HG03439 (cell line): ENCODE results near the gene HLA-DQA2.
"Not testable (repeated sequence)": the region's sequence is repeated elsewhere in the genome, so short reads cannot be mapped to it uniquely, and the experiment has no call there.

Experiments used
- ATAC-seq: cut with Tn5 transposase; IDR thresholded peaks from one replicate; pipeline ENCODE4 v1.9.1; 2021; ENCODE audit warnings: mild to moderate bottlenecking, moderate library complexity; ENCODE audit not compliant: unreplicated experiment

Gene HLA-DQA2

DNA sequence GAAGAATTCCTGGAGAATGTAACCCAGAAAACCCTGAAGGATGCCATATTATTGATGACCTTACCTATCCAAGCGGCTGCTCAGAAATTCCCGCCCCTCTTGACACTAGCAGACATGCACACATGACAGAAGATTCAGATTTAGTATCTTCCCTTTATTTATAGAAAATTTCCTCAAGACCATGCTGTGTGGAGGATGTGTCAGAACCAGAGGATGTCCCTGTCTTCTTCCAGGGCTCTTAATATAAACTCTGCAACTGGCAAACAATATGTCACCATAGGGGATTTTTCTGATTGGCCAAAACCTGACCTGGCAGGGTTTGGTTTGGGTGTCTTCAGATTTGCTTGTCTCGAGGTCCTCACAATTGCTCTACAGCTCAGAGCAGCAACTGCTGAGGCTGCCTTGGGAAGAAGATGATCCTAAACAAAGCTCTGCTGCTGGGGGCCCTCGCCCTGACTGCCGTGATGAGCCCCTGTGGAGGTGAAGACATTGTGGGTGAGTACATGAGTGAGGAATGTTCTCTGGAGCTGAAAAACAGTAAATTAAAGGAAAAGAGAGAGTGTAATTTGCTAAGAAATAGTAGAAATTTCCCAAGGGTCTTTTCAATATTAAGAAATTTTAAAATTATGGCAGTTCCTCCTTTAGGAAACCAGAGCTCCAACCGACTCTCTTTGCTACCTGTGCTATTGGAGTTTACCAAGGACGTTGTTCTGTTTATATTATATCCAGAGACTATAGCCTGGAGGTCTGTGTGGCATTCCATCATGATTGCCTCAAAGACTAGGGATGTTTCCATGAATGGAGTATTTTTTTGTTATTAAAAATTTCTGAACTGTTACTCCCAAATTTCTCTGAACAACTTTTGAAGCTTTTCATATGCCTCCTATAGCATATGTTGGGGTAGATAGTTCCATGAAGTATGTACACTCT, at the start of gene HLA-DQA2:
Gene HLA-DQA2, plus strand, starts transcription at position 361 of the 930 bp plus-strand sequence. Its CDS starts 53 bp downstream, at position 414.
- ATAC-seq = no peak

DNA sequence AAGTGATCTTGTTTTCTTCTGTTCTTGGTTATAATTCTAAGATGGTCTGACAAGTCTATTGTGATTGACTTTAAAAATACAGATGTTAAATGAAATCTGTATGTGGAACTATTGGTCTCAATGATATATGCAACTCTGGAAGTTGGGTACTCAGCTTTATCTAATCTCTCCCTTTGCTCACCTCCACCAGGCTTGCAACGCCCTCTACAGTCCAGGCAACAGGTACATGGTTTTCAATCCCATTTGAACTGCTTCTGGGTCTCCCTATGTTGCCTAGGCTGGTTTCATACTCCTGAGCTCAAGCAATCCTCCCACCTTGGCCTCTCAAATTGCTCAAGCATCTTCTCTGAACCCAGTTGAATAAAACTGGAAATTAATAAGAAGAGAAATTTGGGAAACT, 49.2 kb upstream of the HLA-DQA2 start:
- no peak for ATAC-seq

DNA sequence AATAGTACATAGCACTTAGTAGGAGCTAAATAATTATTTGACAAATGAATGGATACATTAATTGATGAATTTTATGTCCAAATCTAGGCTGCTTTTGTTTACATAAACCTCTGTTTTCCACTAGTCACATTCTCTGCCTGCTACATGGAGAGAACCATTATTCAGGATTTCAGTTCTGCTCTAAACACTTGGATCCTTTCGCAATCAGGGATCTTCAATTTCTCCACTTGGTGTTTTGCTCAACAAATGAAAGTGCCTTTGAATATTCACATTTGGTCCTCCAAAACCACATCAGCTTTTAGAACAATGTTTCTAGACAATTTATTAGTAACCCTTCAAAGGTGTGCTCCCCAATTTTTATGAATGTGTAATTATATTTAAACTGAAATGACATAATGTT, 44.2 kb upstream of the HLA-DQA2 start:
- no peak for ATAC-seq

DNA sequence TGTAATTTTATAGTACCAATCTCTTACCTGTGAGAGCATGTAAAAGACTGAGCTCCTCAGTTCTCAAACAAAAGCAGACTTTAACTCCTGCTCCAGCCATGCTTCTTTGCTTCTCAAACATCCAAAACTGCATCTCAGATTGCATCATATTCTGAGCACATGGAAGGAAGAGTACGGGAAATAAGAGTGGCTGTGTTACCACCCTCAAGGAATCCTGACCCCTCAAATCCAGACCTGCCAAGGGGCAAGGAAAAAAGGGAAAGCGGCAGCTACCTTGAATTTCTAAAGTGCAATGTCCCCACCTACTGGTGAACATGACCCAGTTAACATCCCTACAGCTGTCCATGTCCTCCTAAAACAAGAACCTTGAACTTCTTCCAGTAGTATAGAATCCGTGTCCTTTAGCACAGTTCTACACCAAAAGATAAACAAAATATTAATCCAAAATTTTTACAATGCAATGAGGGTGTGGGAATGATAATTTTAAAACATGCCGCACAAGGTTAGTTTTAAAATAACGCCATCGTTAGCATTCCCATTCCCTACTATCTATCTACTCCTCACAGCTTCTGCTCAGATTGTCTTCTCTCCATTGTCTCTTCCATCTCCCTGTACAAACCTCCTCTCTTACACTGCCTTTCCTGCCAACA, 40.7 kb upstream of the HLA-DQA2 start:
- no peak for ATAC-seq

DNA sequence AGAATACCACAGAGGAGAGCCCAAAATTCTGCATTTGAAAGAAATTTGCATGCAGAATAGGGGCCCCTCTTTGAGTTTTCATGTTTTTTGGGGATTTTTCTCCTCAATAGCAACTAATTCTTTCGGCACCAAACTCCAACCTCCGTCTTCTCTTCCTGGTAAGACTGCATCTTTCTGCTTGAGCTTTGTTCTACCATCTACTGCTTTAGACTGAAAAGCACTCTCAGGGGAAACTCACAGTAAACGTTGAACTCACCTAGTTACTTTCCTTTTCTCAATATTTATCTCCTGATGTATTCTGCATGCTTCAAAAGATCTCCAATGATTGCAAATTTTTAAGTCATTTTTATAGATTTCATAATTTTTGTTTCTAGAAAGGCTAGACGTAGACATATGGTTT, 37.8 kb upstream of the HLA-DQA2 start:
- no peak for ATAC-seq

DNA sequence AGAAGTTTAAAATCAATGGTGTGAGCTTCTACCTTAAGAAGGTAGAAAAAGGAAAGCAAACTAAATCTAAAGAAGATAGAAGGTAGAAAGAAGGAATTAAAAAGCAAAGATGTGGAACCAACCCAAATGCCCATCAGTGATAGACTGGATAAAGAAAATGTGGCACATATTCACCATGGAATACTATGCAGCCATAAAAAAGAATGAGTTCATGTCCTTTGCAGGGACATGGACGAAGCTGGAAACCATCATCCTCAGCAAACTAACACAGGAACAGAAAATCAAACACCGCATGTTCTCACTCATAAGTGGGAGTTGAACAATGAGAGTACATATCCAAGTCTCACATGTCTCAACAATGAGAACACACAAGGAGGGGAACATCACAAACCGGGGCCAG, 36.0 kb upstream of the HLA-DQA2 start:
- ATAC-seq = not testable (repeated sequence)

DNA sequence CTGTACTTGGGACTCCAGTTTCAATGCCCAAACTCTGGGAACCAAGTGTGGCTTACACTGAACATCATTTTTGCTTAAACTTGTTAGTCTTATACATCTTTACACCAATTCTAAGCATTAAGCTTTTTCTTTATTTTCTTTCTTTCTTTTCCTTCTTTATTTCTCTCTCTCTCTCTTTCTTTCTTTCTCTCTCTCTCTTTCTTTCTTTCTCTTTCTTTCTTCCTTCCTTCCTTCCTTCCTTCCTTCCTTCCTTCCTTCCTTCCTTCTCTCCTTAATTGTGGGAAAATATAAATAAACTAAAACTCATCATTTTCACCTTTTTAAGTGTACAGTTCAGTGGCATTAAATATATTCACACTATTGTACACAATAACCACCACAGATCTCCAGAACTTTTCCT, 31.6 kb upstream of the HLA-DQA2 start:
- ATAC-seq = no peak

DNA sequence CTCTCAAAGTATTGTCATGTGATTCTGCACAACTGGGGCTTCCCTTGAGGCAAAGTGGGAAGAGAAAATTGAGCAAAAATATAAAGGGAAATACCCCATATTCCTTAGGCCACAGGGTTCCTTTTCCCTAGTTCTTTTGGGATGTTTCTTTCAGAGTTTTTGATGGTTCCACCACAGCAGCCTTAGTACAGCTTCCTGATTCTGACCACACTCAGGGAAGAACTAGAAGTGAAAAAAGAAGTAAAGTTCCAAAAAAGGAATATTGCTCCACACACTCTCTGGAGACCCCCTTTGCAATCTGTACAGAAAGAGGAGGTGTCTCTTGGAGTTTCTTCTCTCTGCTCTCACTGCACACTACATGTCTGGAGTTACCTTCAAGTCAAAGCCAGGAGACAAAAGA, 27.9 kb upstream of the HLA-DQA2 start:
- ATAC-seq = no peak

DNA sequence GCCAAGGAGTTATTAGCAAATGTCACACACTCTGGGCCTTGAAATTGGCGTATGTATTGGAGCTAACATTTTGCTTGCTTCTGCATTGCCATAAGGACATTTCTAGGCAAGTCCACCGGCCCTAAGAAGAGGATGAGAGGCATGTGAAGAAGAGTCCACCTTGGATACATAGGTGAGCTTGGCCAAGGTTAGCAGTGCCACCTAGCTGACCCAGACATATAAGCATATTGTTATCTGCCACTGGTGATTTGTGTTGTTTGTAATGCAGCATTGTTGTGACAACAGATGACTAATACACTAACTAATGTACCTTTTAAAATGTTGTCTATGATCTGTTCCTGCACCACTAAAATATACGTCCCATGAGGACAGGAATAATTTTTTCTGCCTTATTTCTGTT, 24.8 kb upstream of the HLA-DQA2 start:
- no peak for ATAC-seq

DNA sequence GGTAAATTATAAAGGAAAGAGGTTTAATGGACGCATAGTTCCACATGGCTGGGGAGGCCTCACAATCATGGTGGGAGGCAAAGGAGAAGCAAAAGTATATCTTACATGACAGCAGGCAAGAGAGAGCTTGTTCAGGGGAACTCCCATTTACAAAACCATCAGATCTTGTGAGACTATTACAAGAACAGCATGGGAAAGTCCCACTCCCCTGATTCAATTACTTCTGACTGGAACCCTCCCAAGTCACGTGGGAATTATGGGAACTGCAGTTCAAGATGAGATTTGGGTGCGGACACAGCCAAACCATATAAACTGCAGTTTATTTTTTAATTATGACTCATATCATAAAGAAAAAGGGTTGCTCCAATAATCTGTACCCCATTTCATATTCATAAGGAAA, 22.3 kb upstream of the HLA-DQA2 start:
- ATAC-seq = no peak

DNA sequence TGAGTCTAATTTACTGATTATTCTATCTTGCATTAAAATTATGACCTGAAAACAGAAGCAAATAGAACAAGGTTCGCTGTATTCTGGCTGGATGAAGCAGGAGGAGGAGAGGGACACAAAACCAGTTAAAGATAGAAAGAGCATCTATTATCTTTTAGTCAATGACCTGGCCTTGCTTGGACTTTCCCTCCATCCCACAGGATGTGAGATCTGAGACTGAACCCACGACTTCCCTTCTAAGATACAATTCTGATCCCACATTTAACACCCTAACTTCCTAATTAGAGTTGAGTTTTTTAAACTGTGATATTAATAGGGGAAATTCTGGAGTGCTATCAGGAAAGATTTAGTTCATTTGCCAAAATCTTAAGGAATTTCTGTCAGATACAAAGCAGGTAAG, 3.1 kb upstream of the HLA-DQA2 start:
- ATAC-seq = no peak

DNA sequence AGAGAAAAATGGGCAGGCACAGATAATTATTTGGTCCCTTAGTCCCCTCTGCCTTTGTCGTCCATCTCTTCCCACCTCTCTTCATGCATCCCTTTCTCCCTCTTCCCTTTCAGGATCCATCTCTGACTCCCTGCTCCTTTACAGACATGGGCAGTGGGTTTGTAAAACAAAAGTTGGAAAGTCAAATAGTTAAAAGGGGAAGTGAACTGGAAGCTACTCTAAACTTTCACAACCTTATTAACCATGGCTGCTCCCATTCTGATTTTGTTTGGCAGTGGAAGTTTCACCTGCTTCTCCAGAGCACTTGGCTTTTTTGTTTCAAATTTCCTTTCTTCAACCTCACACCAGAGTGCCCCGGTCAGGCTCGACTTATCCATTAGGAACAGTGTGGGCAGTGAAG, 1.2 kb downstream of the HLA-DQA2 start:
- ATAC-seq = no peak

DNA sequence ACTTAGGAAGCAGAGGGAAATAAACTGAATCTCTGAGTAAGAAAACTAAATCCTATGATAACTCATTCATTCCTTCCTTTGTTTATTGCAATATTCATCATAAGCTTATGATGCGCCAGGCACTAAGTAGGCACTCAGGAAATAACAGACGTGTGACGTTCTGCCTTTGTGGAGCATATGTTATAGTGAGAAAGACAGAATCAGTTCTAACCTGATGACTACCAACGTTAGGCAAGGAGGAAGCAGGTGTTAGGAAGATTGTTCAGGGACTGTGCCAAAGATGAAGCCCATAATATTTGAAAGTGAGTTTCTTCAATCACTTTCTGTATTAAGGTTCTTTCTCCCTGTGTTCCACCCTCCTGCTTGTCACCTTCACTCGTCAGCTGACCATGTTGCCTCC, 3.6 kb downstream of the HLA-DQA2 start:
- ATAC-seq = no peak

DNA sequence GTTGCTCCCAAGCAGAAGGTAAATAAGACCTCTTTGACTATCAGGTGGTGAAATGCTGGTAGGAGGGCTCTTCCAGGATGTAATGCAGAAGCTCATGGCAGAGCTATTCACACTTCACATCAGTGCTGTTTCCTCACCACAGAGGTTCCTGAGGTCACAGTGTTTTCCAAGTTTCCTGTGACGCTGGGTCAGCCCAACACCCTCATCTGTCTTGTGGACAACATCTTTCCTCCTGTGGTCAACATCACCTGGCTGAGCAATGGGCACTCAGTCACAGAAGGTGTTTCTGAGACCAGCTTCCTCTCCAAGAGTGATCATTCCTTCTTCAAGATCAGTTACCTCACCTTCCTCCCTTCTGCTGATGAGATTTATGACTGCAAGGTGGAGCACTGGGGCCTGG, 4.5 kb downstream of the HLA-DQA2 start:
- not testable (repeated sequence) for ATAC-seq

DNA sequence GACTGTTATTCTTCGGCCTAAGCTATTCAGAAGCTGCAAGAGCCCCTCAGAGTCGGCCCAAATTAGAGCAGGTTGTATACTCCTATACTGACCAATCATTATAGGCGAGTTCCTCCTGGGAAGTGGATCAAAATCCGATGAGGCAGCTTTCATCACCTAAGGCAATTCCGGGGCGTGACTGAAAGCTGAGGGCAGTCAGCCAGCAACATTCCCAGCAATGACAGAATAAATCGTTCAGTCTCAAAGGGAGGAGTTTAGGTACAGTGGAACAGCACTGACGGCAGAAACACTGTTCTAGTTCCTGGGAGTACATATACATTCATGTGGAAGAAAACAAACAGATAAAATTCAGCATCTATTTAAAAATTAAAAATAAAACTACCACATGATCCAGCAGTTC, 11.4 kb downstream of the HLA-DQA2 start:
- ATAC-seq = no peak

DNA sequence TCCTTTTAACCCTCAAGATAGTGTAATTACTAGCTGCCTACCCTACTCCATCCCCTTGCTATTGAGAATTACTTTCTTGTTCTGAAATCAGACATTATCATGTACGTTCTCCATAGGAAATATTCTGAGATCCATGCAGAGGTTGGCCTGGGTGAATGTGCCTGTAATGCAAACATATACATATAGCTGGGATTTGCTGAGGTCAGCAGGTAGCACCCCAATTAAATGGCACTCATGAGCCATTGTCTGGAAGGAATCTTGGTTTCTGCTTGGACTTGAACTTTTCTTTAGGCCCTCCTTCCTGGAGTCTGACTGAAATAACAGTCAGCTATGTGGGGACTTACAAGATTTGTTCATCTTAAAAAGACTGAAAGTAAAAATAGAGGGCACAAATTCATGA, 18.5 kb downstream of the HLA-DQA2 start:
- ATAC-seq = no peak

DNA sequence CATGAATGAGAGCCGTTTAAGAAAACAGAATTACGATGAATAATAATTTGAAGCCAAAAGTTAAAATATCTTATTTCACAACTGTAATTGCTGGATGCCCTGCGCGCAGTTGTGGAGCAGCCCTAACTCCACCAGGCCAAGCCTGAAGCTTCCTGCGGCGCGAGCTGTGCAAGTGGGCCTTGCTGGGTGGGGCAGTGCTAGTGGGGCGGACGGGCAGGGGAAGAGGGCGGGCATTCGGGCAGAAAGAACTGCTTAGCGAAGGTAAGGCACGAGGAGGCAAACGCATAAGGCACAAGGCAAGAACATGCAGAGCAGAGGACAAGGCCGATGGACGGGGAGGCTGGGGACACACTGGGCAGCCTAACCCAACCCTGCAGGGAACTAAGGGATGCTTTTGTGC, 19.9 kb downstream of the HLA-DQA2 start:
- no peak for ATAC-seq

DNA sequence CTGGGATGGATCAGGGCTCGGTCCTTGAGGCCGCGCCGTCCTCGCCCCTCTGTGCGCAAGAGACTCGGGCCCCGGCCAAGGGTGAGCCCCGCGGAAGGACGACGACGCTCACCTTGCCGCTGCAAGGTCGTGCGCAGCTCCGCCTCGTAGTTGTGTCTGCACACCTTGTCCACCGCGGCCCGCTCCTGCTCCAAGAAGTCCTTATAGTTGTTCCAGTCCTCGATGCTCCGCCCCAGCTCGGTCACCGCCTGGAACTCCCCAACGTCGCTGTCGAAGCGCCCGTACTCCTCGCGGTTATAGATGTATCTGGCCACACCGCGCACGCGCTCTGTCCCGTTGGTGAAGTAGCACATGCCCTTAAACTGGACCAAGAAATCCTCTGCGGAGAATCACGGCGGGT, 20.4 kb downstream of the HLA-DQA2 start:
- ATAC-seq = no peak

DNA sequence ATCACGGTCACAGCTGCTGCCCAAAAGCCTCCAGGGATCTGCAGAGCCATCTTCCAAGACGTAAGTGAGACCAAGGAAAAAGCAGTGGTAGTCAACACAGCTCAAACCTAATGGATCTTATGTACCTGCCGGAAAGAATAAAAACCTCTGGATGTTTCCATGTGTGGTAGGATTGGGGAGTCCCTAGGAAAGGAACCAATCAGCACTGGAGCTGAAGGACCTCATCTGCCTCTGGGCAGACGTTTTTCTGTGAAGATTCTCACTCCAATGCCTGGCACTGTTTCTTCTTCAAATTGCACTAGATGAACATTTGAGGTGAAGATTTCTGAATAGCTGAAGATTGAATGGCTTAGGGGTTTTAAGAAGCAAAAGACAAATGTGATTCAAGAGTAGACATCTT, 22.2 kb downstream of the HLA-DQA2 start, which contains the start of gene HLA-DQB2:
Gene HLA-DQB2, minus strand, starts transcription at position 112 of the 400 bp plus-strand sequence. Its CDS starts 62 bp downstream, at position 50.
- no peak for ATAC-seq

DNA sequence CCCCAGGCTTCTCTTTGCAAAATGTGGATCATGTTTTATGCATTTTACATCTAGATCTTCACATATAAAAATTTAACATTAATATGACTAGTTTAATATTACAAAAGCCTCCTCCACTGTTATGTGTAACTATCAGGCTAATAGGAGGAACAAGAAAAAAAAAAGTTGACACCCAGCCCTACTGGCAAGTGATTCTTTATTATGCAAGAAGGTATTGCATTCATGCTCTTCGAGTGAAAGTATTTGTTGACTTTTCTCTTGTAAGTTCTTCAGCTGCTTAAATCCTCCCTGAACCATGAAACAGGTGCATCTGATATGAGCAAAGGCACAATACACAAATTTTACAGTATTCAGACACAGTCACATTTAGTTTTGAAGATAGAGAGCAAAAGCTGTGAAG, 22.9 kb downstream of the HLA-DQA2 start:
- ATAC-seq = no peak

DNA sequence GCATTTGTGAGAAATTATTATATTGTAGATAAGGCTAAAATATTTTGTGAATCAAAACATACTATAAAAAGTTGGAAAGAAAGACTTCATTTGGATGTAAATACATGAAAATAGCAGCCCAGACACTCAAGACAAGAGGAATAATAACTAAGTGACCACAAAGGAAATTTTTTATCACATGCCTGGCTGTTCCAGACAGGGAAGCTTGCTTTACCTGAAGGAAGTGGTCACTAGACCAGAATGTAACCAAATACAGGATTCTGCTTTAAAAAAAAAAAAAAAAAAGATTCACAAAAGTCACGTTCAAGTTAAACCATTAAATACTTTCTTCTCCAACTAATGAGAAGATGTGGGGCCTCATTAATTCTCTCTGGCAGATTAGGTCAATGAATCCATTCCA, 31.5 kb downstream of the HLA-DQA2 start:
- no peak for ATAC-seq

DNA sequence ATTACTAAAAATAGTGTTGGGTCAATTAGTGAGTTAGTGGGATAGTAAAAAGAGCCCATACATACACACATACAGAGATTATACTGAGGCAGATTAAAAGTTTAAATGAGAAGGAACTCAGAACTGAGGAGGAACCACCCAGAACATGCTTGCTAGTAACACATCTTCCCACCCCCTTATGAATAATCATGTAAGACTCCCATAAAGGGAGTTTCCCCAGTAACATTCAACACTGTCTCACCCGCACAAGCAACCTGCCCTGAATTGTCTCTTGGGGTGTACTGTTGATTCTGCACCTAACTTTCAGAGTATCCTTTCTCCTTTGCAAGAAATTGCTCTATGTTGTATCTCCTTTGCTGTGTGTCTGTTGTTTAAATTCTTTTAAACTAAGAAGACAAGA, 33.2 kb downstream of the HLA-DQA2 start:
- no peak for ATAC-seq
